Stimulated activated CD8-positive, alpha-beta memory T cell treated with anti-CD3 and anti-CD28 coated beads, Interleukin-15, amount 100 ng/mL, for 48 hours (primary cell): ENCODE data around the gene TMEM219.
"Not testable (repeated sequence)": the region's sequence is repeated elsewhere in the genome, so short reads cannot be mapped to it uniquely, and the experiment has no call there.

Experiments used
- DNase-seq, 2 donors: peaks; one replicate each; pipeline ENCODE4 v3.0.0-alpha.2; 2020; ENCODE audit warnings: low read depth in 2 of 2

The TMEM219 gene

GRCh38 chr16:29951625-29952365, 10.1 kb upstream of the TMEM219 start:
- DNase-seq = no peak

GRCh38 chr16:29958756-29959155, 3.1 kb upstream of the TMEM219 start:
- no peak for DNase-seq

- no peak for DNase-seq
Measured at GRCh38 chr16:29959293-29959692, 2.6 kb upstream of the TMEM219 start.

- DNase-seq = not testable (repeated sequence)
Measured at GRCh38 chr16:29959821-29960220, 2.1 kb upstream of the TMEM219 start.

GRCh38 chr16:29961127-29961478, 776 bp upstream of the TMEM219 start:
- DNase-seq = no peak

GRCh38 chr16:29962344-29962994, 590 bp downstream of the TMEM219 start:
- no peak for DNase-seq

GRCh38 chr16:29963021-29963743, 1.3 kb downstream of the TMEM219 start:
- DNase-seq = no peak

- no peak for DNase-seq
Measured at GRCh38 chr16:29968205-29968604, 6.3 kb downstream of the TMEM219 start.

GRCh38 chr16:29971304-29971703, 9.4 kb downstream of the TMEM219 start:
- no peak for DNase-seq

- DNase-seq = no peak
Measured at GRCh38 chr16:29972500-29972899, 10.6 kb downstream of the TMEM219 start.

- no peak for DNase-seq
Measured at GRCh38 chr16:29972992-29973383, 11.1 kb downstream of the TMEM219 start.

- peak; percentile 99 for DNase-seq
Measured at GRCh38 chr16:29973384-29974246, 11.7 kb downstream of the TMEM219 start, which contains the start of gene TAOK2. Gene TAOK2, plus strand, starts transcription at chr16:29973868. Its CDS starts 3,905 bp downstream, at chr16:29977773.

- no peak for DNase-seq
Measured at GRCh38 chr16:29974291-29975133, 12.6 kb downstream of the TMEM219 start.

GRCh38 chr16:29975134-29975538, 13.3 kb downstream of the TMEM219 start:
- no peak for DNase-seq

- no peak for DNase-seq
Measured at GRCh38 chr16:29975811-29976511, 14.1 kb downstream of the TMEM219 start.

- no peak for DNase-seq
Measured at GRCh38 chr16:29977063-29977825, 15.4 kb downstream of the TMEM219 start.

GRCh38 chr16:29978081-29978480, 16.2 kb downstream of the TMEM219 start:
- DNase-seq = no peak

GRCh38 chr16:29978564-29979270, 16.8 kb downstream of the TMEM219 start:
- DNase-seq = no peak
